Hepatocyte (in vitro differentiated cells): ENCODE data around the gene PMAIP1. TPM values are rescaled to one million over a fixed set of nuclear protein-coding genes. Genes with fewer than 3 reads are reported as not detected.

Experiments
- DNase-seq: peaks from one replicate; pipeline ENCODE4 v3.0.0-alpha.2; 2016; ENCODE audit warnings: low spot score
- H2AFZ ChIP-seq: fragments of 200-600 bp; sonication (generic); 2 replicates; pipeline ENCODE4 v1.6.0; 2016; ENCODE audit warnings: antibody characterized with exemption, mild to moderate bottlenecking
- H3K27ac ChIP-seq: fragments of 200-600 bp; sonication (generic); 2 replicates; pipeline ENCODE4 v1.5.1; 2016; ENCODE audit warnings: mild to moderate bottlenecking
- H3K27me3 ChIP-seq: fragments of 200-600 bp; sonication (generic); 2 replicates; pipeline ENCODE4 v1.6.1; 2016
- H3K36me3 ChIP-seq: fragments of 200-600 bp; sonication (generic); replicated peaks from 2 replicates; pipeline ENCODE4 v1.5.1; 2016; ENCODE audit warnings: low read depth; ENCODE audit not compliant: insufficient read depth
- H3K4me1 ChIP-seq: fragments of 200-600 bp; sonication (generic); 2 replicates; pipeline ENCODE4 v1.5.1; 2016; ENCODE audit warnings: mild to moderate bottlenecking, moderate library complexity; ENCODE audit not compliant: insufficient read depth
- H3K4me2 ChIP-seq: fragments of 200-600 bp; sonication (generic); 2 replicates; pipeline ENCODE4 v1.6.0; 2016
- H3K4me3 ChIP-seq: fragments of 200-600 bp; sonication (generic); 2 replicates; pipeline ENCODE4 v1.5.1; 2016; ENCODE audit warnings: mild to moderate bottlenecking
- H3K79me2 ChIP-seq: fragments of 200-600 bp; sonication (generic); 2 replicates; pipeline ENCODE4 v1.6.0; 2017; ENCODE audit warnings: mild to moderate bottlenecking
- H3K9me2 ChIP-seq: fragments of 200-600 bp; sonication (generic); replicated peaks from 2 replicates; pipeline ENCODE4 v1.6.0; 2017; ENCODE audit warnings: mild to moderate bottlenecking; ENCODE audit not compliant: insufficient read depth
- H3K9me3 ChIP-seq: fragments of 200-600 bp; sonication (generic); 2 replicates; pipeline ENCODE4 v1.5.1; 2016; ENCODE audit warnings: low read depth, mild to moderate bottlenecking
- H4K20me1 ChIP-seq: fragments of 200-600 bp; sonication (generic); 2 replicates; pipeline ENCODE4 v1.6.0; 2016; ENCODE audit warnings: mild to moderate bottlenecking; ENCODE audit not compliant: insufficient read depth, poor library complexity, severe bottlenecking
- CTCF ChIP-seq: fragments of 200-600 bp; sonication (generic); IDR thresholded peaks from 2 replicates; pipeline ENCODE4 v1.5.1; 2016; ENCODE audit warnings: antibody characterized with exemption, mild to moderate bottlenecking; ENCODE audit not compliant: poor library complexity
- EZH2 ChIP-seq: fragments of 200-600 bp; sonication (generic); IDR thresholded peaks from 2 replicates; pipeline ENCODE4 v1.6.1; 2016; ENCODE audit warnings: antibody characterized with exemption, mild to moderate bottlenecking, borderline replicate concordance
- EZH2phosphoT487 ChIP-seq: fragments of 200-600 bp; sonication (generic); IDR thresholded peaks from one replicate; pipeline ENCODE4 v1.6.1; 2018; ENCODE audit warnings: antibody characterized with exemption, mild to moderate bottlenecking, low read depth, moderate library complexity; ENCODE audit not compliant: unreplicated experiment, severe bottlenecking
- WGBS: methylation state at CpG from one replicate; pipeline ENCODE4 v1.1.6; 2016; ENCODE audit warnings: low lambda C conversion rate; ENCODE audit errors: missing lambda C conversion rate; 5-methylcytosine and 5-hydroxymethylcytosine counted together
- polyA plus RNA-seq: library from polyadenylated mRNA; unstranded; fragments of >200 nt; fragmentation: Nextera tagmentation; extraction: Ambion mirVana; gene quantifications from 2 replicates; pipeline ENCODE4 v1.2.1, GENCODE V29; 2016
- total RNA-seq: library from RNA; depleted of rRNA; stranded (reverse); fragments of >200 nt; gene quantifications from 2 replicates; pipeline ENCODE4 v1.2.3, GENCODE V29; 2014

PMAIP1 gene
- total and polyA plus RNA-seq, 2 experiments from 2014 or later = 7.7 to 10.2 TPM

GRCh38 chr18:59865241-59865986 is 34.4 kb upstream of the PMAIP1 start:
- Histone ChIP-seq H3K4me2 (no peak overlapping the region), H3K36me3 (no peaks in the 10 kb centered on the region), H3K27ac (no peak overlapping the region), H3K79me2 (no peaks in the 10 kb centered on the region), H3K4me3 (no peak overlapping the region), H3K9me2 (no peaks in the 10 kb centered on the region), H3K9me3 (no peaks in the 10 kb centered on the region), H3K27me3 (no peaks in the 10 kb centered on the region), H4K20me1 (no peaks in the 10 kb centered on the region), H3K4me1 (no peaks in the 10 kb centered on the region), H2AFZ (no peak overlapping the region)
- no peak for DNase-seq
- WGBS = 73% methylated on average over 6 of the region's 6 CpGs
- TF ChIP-seq CTCF (no peak), EZH2phosphoT487 (no peak), EZH2 (no peak)

GRCh38 chr18:59866551-59867269 is 33.1 kb upstream of the PMAIP1 start:
- Histone ChIP-seq H3K4me3 (no peak overlapping the region), H3K4me2 (no peak overlapping the region), H3K4me1 (no peaks in the 10 kb centered on the region), H3K9me2 (no peaks in the 10 kb centered on the region), H4K20me1 (no peaks in the 10 kb centered on the region), H3K27me3 (peaks cover 1% of the 10 kb centered on the region), H3K27ac (no peak overlapping the region), H3K9me3 (no peaks in the 10 kb centered on the region), H3K79me2 (no peaks in the 10 kb centered on the region), H3K36me3 (no peaks in the 10 kb centered on the region), H2AFZ (no peak overlapping the region)
- WGBS = 88% methylated on average over 2 of the region's 2 CpGs
- TF ChIP-seq EZH2phosphoT487 (no peak), EZH2 (no peak), CTCF (no peak)
- DNase-seq = no peak

GRCh38 chr18:59867337-59868104 is 32.3 kb upstream of the PMAIP1 start:
- H3K4me2 ChIP-seq = no peak overlapping the region
- H3K9me2 ChIP-seq = no peaks in the 10 kb centered on the region
- DNase-seq = no peak
- WGBS = 61% methylated on average over 5 of the region's 5 CpGs
- no peaks in the 10 kb centered on the region for H4K20me1 ChIP-seq
- H3K36me3 ChIP-seq = no peaks in the 10 kb centered on the region
- H3K9me3 ChIP-seq = no peaks in the 10 kb centered on the region
- H3K27ac ChIP-seq = no peak overlapping the region
- H2AFZ ChIP-seq = no peak overlapping the region
- no peaks in the 10 kb centered on the region for H3K4me1 ChIP-seq
- H3K4me3 ChIP-seq = no peak overlapping the region
- peaks cover 6% of the 10 kb centered on the region for H3K27me3 ChIP-seq
- TF ChIP-seq CTCF (no peak), EZH2 (no peak), EZH2phosphoT487 (no peak)
- H3K79me2 ChIP-seq = no peaks in the 10 kb centered on the region
